GM23338 (cell line): ENCODE results near the gene PLEKHN1. TPM values are rescaled to one million over a fixed set of nuclear protein-coding genes. Genes with fewer than 3 reads are reported as not detected.
A peak's percentile ranks its signal among the peaks of the same experiment; 100 is the strongest.

ENCODE experiments used
- ATAC-seq: fragments of 200-7000 bp; cut with Tn5 transposase; 3 replicates; pipeline ENCODE4 v1.9.1; 2020
- DNase-seq: peaks from one replicate; pipeline ENCODE4 v3.0.0-alpha.2; 2015; ENCODE audit warnings: low spot score
- H2AFZ ChIP-seq: fragments of 200-600 bp; sonication (generic); 2 replicates; pipeline ENCODE4 v1.8.0; 2016; ENCODE audit warnings: antibody characterized with exemption, mild to moderate bottlenecking, moderate library complexity
- H3F3A ChIP-seq: fragments of 200-600 bp; sonication (generic); replicated peaks from 2 replicates; pipeline ENCODE4 v1.8.0; 2017; ENCODE audit warnings: antibody characterized with exemption, mixed run types, low read depth
- H3K27ac ChIP-seq: fragments of 200-600 bp; sonication (generic); 2 replicates; pipeline ENCODE4 v1.6.1; 2016; ENCODE audit warnings: low read depth
- H3K27me3 ChIP-seq: fragments of 200-600 bp; sonication (generic); 2 replicates; pipeline ENCODE4 v1.8.0; 2016; ENCODE audit warnings: mild to moderate bottlenecking, mixed run types, moderate library complexity; ENCODE audit not compliant: insufficient read depth
- H3K36me3 ChIP-seq: fragments of 200-600 bp; sonication (generic); 2 replicates; pipeline ENCODE4 v1.8.0; 2016; ENCODE audit warnings: mild to moderate bottlenecking; ENCODE audit not compliant: insufficient read depth
- H3K4me1 ChIP-seq: fragments of 200-600 bp; sonication (generic); 2 replicates; pipeline ENCODE4 v1.8.0; 2016; ENCODE audit warnings: mild to moderate bottlenecking, moderate library complexity; ENCODE audit not compliant: insufficient read depth
- H3K4me2 ChIP-seq: fragments of 200-600 bp; sonication (generic); 2 replicates; pipeline ENCODE4 v1.7.1; 2017; ENCODE audit warnings: mixed run types
- H3K4me3 ChIP-seq: fragments of 200-600 bp; sonication (generic); 2 replicates; pipeline ENCODE4 v1.6.1; 2016; ENCODE audit warnings: mixed run types
- H3K79me2 ChIP-seq: fragments of 200-600 bp; sonication (generic); replicated peaks from 2 replicates; pipeline ENCODE4 v1.8.0; 2017; ENCODE audit warnings: mild to moderate bottlenecking; ENCODE audit not compliant: insufficient read depth
- H3K9me2 ChIP-seq: fragments of 200-600 bp; sonication (generic); 2 replicates; pipeline ENCODE4 v1.8.0; 2017; ENCODE audit not compliant: insufficient read depth
- H4K20me1 ChIP-seq: fragments of 200-600 bp; sonication (generic); replicated peaks from 2 replicates; pipeline ENCODE4 v1.8.0; 2017; ENCODE audit warnings: mild to moderate bottlenecking; ENCODE audit not compliant: insufficient read depth
- H3K27ac Mint-ChIP-seq: 2 replicates; pipeline ENCODE4 v1.8.0; 2020; ENCODE audit warnings: inconsistent platforms, mild to moderate bottlenecking, moderate library complexity, mixed read lengths
- H3K27me3 Mint-ChIP-seq: 3 replicates; pipeline ENCODE4 v1.8.0; 2022; ENCODE audit warnings: low read depth, mild to moderate bottlenecking, moderate library complexity, mixed read lengths, inconsistent platforms; ENCODE audit not compliant: insufficient read depth, poor library complexity
- H3K36me3 Mint-ChIP-seq: 3 replicates; pipeline ENCODE4 v1.8.0; 2021; ENCODE audit warnings: low read depth, mild to moderate bottlenecking, inconsistent platforms, moderate library complexity, mixed read lengths
- H3K4me1 Mint-ChIP-seq: 3 replicates; pipeline ENCODE4 v1.8.0; 2020; ENCODE audit warnings: mild to moderate bottlenecking, inconsistent platforms, mixed read lengths
- H3K4me3 Mint-ChIP-seq: 3 replicates; pipeline ENCODE4 v1.8.0; 2021; ENCODE audit warnings: moderate library complexity, mild to moderate bottlenecking, inconsistent platforms, mixed read lengths
- H3K9me3 Mint-ChIP-seq: 3 replicates; pipeline ENCODE4 v1.8.0; 2020; ENCODE audit warnings: moderate library complexity, mild to moderate bottlenecking, inconsistent platforms, mixed read lengths
- CREB1 ChIP-seq: fragments of 250-450 bp; sonication (Bioruptor Pico); IDR thresholded peaks from 2 replicates; pipeline ENCODE4 v1.5.0; 2020; ENCODE audit warnings: low read depth, mild to moderate bottlenecking, moderate library complexity
- EZH2 ChIP-seq: fragments of 200-600 bp; sonication (generic); IDR thresholded peaks from one replicate; pipeline ENCODE4 v1.8.0; 2017; ENCODE audit warnings: antibody characterized with exemption, mild to moderate bottlenecking, low read depth; ENCODE audit not compliant: unreplicated experiment
- EZH2phosphoT487 ChIP-seq: fragments of 200-600 bp; sonication (generic); IDR thresholded peaks from one replicate; pipeline ENCODE4 v1.8.1; 2018; ENCODE audit warnings: antibody characterized with exemption; ENCODE audit not compliant: unreplicated experiment
- JUNB ChIP-seq: IDR thresholded peaks from one replicate; pipeline ENCODE4 v1.6.1; 2016; ENCODE audit warnings: antibody characterized with exemption; ENCODE audit not compliant: unreplicated experiment
- NANOG ChIP-seq: IDR thresholded peaks from 2 replicates; pipeline ENCODE4 v1.6.1; 2016; ENCODE audit warnings: antibody characterized with exemption, borderline replicate concordance
- POLR2AphosphoS5 ChIP-seq: IDR thresholded peaks from 2 replicates; pipeline ENCODE4 v1.6.1; 2016; ENCODE audit warnings: antibody characterized with exemption, low read depth
- STAT1 ChIP-seq: IDR thresholded peaks from one replicate; pipeline ENCODE4 v1.6.1; 2016; ENCODE audit warnings: antibody characterized with exemption; ENCODE audit not compliant: unreplicated experiment
- ZNF114 ChIP-seq: fragments of 250-450 bp; sonication (Bioruptor Pico); IDR thresholded peaks from 2 replicates; pipeline ENCODE4 v1.5.0; 2020; ENCODE audit warnings: mild to moderate bottlenecking, moderate library complexity
- ZNF331 ChIP-seq: fragments of 250-450 bp; sonication (Bioruptor Pico); IDR thresholded peaks from 2 replicates; pipeline ENCODE4 v1.5.0; 2020; ENCODE audit warnings: low read depth, mild to moderate bottlenecking, moderate library complexity
- polyA plus RNA-seq: library from polyadenylated mRNA; unstranded; fragments of >200 nt; fragmentation: Nextera tagmentation; extraction: Ambion mirVana; gene quantifications from 2 replicates; pipeline ENCODE4 v1.2.1, GENCODE V29; 2016
- total RNA-seq: library from RNA; depleted of rRNA; stranded (reverse); fragments of >200 nt; shearing (Covaris generic); gene quantifications from 2 replicates; pipeline ENCODE4 v1.2.3, GENCODE V29; 2014
- TF ChIP-seq, protein P1 (sequence below), 2 experiments: fragments of 200-600 bp in 1 of 2; sonication (generic) in 1 of 2; conservative IDR thresholded peaks; 2 replicates each; pipeline versions ENCODE4 v1.5.1 to v1.6.1; 2016 to 2017; ENCODE audit warnings: antibody characterized with exemption in 2 of 2, low read depth in 2 of 2, mild to moderate bottlenecking in 2 of 2, moderate library complexity in 1 of 2
- TF ChIP-seq, protein P2 (sequence below): IDR thresholded peaks from one replicate; pipeline ENCODE4 v1.6.1; 2018; ENCODE audit warnings: antibody characterized with exemption; ENCODE audit not compliant: unreplicated experiment
- TF ChIP-seq, protein P3 (sequence below): IDR thresholded peaks from 2 replicates; pipeline ENCODE4 v1.6.1; 2016; ENCODE audit warnings: antibody characterized with exemption
- TF ChIP-seq, protein P4 (sequence below): fragments of 250-450 bp; sonication (Bioruptor Pico); IDR thresholded peaks from 2 replicates; pipeline ENCODE4 v1.5.0; 2020; ENCODE audit warnings: mild to moderate bottlenecking, moderate library complexity

PLEKHN1 gene
- total and polyA plus RNA-seq, 2 experiments from 2014 or later, result 1.4 to 3.3 TPM

DNA sequence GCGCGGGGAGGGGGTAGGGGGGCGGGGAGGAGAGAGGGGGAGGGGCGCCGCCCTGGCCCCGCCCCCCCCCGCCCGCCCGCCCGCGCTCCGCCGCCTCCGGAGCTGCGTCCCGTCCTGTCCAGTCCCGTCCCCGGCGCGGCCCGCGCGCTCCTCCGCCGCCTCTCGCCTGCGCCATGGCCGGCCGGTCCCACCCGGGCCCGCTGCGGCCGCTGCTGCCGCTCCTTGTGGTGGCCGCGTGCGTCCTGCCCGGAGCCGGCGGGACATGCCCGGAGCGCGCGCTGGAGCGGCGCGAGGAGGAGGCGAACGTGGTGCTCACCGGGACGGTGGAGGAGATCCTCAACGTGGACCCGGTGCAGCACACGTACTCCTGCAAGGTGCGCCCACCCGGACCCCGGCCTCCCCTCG lies 53.7 kb downstream of the PLEKHN1 start, which contains the start of gene AGRN:
AGRN (plus strand) TSS at position 121 of the 405 bp plus-strand sequence; CDS start at position 174, 53 bp downstream.
- H3K36me3 ChIP-seq, result no peaks in the 10 kb centered on the region
- H3K4me1 ChIP-seq, result peaks cover 33% of the 10 kb centered on the region
- H3F3A ChIP-seq, result no peaks in the 10 kb centered on the region
- Mint-ChIP-seq H3K27me3 (peaks cover 27% of the 10 kb centered on the region), H3K4me3 (peak within 1 kb of the TSS; percentile 67), H3K4me1 (peaks cover 29% of the 10 kb centered on the region), H3K9me3 (no peaks in the 10 kb centered on the region; the same call in 2 of the 3 replicates), H3K27ac (no peak within 1 kb of the TSS), H3K36me3 (peaks cover 20% of the 10 kb centered on the region)
- TF ChIP-seq, protein P1, sequence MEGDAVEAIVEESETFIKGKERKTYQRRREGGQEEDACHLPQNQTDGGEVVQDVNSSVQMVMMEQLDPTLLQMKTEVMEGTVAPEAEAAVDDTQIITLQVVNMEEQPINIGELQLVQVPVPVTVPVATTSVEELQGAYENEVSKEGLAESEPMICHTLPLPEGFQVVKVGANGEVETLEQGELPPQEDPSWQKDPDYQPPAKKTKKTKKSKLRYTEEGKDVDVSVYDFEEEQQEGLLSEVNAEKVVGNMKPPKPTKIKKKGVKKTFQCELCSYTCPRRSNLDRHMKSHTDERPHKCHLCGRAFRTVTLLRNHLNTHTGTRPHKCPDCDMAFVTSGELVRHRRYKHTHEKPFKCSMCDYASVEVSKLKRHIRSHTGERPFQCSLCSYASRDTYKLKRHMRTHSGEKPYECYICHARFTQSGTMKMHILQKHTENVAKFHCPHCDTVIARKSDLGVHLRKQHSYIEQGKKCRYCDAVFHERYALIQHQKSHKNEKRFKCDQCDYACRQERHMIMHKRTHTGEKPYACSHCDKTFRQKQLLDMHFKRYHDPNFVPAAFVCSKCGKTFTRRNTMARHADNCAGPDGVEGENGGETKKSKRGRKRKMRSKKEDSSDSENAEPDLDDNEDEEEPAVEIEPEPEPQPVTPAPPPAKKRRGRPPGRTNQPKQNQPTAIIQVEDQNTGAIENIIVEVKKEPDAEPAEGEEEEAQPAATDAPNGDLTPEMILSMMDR (conservative IDR thresholded peaks at IDR 0.05; ENCODE audit: low read depth in 2 of 2), result no peak
- TF ChIP-seq, protein P2, sequence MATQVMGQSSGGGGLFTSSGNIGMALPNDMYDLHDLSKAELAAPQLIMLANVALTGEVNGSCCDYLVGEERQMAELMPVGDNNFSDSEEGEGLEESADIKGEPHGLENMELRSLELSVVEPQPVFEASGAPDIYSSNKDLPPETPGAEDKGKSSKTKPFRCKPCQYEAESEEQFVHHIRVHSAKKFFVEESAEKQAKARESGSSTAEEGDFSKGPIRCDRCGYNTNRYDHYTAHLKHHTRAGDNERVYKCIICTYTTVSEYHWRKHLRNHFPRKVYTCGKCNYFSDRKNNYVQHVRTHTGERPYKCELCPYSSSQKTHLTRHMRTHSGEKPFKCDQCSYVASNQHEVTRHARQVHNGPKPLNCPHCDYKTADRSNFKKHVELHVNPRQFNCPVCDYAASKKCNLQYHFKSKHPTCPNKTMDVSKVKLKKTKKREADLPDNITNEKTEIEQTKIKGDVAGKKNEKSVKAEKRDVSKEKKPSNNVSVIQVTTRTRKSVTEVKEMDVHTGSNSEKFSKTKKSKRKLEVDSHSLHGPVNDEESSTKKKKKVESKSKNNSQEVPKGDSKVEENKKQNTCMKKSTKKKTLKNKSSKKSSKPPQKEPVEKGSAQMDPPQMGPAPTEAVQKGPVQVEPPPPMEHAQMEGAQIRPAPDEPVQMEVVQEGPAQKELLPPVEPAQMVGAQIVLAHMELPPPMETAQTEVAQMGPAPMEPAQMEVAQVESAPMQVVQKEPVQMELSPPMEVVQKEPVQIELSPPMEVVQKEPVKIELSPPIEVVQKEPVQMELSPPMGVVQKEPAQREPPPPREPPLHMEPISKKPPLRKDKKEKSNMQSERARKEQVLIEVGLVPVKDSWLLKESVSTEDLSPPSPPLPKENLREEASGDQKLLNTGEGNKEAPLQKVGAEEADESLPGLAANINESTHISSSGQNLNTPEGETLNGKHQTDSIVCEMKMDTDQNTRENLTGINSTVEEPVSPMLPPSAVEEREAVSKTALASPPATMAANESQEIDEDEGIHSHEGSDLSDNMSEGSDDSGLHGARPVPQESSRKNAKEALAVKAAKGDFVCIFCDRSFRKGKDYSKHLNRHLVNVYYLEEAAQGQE, result no peak
- TF ChIP-seq ZNF331 (CRISPR knock-in tag), result no peak
- TF ChIP-seq JUNB, result no peak
- TF ChIP-seq POLR2AphosphoS5, result no peak
- TF ChIP-seq CREB1 (CRISPR knock-in tag), result no peak
- TF ChIP-seq, protein P3, sequence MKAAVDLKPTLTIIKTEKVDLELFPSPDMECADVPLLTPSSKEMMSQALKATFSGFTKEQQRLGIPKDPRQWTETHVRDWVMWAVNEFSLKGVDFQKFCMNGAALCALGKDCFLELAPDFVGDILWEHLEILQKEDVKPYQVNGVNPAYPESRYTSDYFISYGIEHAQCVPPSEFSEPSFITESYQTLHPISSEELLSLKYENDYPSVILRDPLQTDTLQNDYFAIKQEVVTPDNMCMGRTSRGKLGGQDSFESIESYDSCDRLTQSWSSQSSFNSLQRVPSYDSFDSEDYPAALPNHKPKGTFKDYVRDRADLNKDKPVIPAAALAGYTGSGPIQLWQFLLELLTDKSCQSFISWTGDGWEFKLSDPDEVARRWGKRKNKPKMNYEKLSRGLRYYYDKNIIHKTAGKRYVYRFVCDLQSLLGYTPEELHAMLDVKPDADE, result no peak
- no peak for TF ChIP-seq EZH2
- no peak for TF ChIP-seq EZH2phosphoT487
- TF ChIP-seq NANOG, result no peak
- TF ChIP-seq, protein P4, sequence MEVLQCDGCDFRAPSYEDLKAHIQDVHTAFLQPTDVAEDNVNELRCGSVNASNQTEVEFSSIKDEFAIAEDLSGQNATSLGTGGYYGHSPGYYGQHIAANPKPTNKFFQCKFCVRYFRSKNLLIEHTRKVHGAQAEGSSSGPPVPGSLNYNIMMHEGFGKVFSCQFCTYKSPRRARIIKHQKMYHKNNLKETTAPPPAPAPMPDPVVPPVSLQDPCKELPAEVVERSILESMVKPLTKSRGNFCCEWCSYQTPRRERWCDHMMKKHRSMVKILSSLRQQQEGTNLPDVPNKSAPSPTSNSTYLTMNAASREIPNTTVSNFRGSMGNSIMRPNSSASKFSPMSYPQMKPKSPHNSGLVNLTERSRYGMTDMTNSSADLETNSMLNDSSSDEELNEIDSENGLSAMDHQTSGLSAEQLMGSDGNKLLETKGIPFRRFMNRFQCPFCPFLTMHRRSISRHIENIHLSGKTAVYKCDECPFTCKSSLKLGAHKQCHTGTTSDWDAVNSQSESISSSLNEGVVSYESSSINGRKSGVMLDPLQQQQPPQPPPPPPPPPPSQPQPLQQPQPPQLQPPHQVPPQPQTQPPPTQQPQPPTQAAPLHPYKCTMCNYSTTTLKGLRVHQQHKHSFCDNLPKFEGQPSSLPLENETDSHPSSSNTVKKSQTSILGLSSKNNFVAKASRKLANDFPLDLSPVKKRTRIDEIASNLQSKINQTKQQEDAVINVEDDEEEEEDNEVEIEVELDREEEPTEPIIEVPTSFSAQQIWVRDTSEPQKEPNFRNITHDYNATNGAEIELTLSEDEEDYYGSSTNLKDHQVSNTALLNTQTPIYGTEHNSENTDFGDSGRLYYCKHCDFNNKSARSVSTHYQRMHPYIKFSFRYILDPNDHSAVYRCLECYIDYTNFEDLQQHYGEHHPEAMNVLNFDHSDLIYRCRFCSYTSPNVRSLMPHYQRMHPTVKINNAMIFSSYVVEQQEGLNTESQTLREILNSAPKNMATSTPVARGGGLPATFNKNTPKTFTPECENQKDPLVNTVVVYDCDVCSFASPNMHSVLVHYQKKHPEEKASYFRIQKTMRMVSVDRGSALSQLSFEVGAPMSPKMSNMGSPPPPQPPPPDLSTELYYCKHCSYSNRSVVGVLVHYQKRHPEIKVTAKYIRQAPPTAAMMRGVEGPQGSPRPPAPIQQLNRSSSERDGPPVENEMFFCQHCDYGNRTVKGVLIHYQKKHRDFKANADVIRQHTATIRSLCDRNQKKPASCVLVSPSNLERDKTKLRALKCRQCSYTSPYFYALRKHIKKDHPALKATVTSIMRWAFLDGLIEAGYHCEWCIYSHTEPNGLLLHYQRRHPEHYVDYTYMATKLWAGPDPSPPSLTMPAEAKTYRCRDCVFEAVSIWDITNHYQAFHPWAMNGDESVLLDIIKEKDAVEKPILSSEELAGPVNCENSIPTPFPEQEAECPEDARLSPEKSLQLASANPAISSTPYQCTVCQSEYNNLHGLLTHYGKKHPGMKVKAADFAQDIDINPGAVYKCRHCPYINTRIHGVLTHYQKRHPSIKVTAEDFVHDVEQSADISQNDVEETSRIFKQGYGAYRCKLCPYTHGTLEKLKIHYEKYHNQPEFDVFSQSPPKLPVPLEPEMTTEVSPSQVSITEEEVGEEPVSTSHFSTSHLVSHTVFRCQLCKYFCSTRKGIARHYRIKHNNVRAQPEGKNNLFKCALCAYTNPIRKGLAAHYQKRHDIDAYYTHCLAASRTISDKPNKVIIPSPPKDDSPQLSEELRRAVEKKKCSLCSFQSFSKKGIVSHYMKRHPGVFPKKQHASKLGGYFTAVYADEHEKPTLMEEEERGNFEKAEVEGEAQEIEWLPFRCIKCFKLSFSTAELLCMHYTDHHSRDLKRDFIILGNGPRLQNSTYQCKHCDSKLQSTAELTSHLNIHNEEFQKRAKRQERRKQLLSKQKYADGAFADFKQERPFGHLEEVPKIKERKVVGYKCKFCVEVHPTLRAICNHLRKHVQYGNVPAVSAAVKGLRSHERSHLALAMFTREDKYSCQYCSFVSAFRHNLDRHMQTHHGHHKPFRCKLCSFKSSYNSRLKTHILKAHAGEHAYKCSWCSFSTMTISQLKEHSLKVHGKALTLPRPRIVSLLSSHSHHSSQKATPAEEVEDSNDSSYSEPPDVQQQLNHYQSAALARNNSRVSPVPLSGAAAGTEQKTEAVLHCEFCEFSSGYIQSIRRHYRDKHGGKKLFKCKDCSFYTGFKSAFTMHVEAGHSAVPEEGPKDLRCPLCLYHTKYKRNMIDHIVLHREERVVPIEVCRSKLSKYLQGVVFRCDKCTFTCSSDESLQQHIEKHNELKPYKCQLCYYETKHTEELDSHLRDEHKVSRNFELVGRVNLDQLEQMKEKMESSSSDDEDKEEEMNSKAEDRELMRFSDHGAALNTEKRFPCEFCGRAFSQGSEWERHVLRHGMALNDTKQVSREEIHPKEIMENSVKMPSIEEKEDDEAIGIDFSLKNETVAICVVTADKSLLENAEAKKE (CRISPR knock-in tag), result no peak
- TF ChIP-seq ZNF114 (CRISPR knock-in tag), result no peak
- TF ChIP-seq STAT1, result no peak
- 0 out of 2 replicates have a peak, but pooled peaks cover 4% of the 10 kb centered on the region for H4K20me1 ChIP-seq
- peak within 1 kb of the TSS; percentile 94 for H3K4me2 ChIP-seq
- ATAC-seq (peak; percentile 7; the same call in 2 of the 3 replicates), DNase-seq (peak; percentile 45)
- H2AFZ ChIP-seq, result no peak within 1 kb of the TSS; the same call in 1 of the 2 replicates
- 0 out of 2 replicates have a peak, but pooled peaks cover 5% of the 10 kb centered on the region for H3K79me2 ChIP-seq
- H3K27me3 ChIP-seq, result peaks cover 2% of the 10 kb centered on the region; the same call in 1 of the 2 replicates
- H3K9me2 ChIP-seq, result no peaks in the 10 kb centered on the region
- peak within 1 kb of the TSS; percentile 68 for H3K4me3 ChIP-seq
- no peak within 1 kb of the TSS for H3K27ac ChIP-seq
